GM21619 (cell line): ENCODE measurements around the gene NGB.
"Not testable (repeated sequence)": the region's sequence is repeated elsewhere in the genome, so short reads cannot be mapped to it uniquely, and the experiment has no call there.

Experiments used
- ATAC-seq: cut with Tn5 transposase; IDR thresholded peaks from one replicate; pipeline ENCODE4 v1.9.1; 2021; ENCODE audit not compliant: unreplicated experiment

The NGB gene

DNA sequence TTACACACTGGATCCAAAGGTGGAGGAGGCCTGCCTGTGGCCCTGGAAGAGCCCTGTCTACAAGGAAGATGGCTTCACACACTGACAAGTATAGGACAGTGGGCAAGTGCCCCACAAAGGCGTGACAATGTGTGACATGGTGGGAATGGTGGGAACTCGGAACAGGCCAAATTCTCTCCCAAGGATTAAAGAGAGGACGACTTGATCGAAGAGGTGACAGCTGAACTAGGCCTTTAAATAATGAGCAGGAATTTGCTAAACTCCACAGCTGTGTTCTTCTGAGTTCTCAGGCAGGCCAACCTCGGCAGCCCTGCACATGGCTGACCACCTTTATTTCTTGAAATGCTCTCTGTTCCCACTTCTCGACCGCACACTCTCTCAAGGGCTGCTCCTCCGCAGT lies 25.9 kb upstream of the NGB start:
- no peak for ATAC-seq

DNA sequence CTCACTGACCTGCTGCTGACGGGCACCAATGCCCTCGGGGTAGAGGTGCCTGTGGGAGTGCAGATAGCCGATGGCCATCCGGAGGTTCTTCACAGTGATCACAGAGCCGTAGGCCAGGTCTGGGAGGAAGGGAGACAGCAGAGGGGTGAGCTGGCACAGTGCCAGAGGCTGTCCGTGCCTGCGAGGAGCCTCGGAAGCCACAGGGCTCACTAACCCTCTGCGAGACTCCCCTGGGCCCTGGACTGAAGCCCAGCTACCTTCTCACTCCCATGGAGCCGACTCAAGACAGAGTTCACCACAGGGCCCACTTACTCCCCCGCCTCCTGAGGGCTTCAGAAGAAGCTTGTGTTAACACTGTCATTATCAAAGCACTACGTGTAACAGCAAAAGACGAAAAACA lies 25.1 kb upstream of the NGB start:
- no peak for ATAC-seq

DNA sequence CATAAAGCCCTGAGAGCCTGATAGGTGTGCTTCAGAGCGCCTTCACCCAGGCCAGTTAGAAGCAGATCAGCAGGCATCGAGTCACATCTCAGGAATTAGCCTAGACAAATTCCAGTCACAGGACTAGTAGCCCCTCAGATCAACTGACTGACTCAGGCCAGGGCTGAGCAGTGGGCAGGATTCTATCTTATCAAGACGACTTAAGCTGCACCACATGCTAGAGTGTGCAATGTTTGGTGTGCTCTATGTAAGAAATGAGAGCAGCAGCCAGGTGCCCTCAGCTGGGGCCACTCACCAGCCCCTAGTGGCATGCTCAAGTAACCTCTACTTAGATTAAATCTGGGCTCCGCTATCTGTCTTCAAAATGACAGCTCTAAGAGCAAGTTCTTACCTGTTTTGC lies 19.7 kb upstream of the NGB start:
- no peak for ATAC-seq

DNA sequence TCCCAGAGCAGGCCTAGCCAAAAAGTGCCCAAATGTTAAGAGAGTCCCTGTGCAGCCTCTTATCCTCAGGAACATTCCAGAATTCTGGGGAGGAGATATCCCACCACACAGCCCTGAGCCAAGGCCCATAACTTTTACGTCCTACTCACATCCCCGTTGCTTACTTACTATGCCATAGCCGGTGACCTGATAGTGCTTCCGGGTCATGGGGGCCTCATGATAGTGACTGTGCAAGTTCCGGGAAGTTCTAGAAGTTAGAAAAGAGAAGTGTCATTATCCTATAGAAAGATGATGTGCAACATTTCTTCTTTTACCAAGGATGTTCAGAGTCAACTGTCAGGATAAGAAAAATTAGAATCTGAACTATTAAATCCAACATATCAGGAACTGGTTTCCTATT lies 15.6 kb upstream of the NGB start:
- ATAC-seq: no peak

DNA sequence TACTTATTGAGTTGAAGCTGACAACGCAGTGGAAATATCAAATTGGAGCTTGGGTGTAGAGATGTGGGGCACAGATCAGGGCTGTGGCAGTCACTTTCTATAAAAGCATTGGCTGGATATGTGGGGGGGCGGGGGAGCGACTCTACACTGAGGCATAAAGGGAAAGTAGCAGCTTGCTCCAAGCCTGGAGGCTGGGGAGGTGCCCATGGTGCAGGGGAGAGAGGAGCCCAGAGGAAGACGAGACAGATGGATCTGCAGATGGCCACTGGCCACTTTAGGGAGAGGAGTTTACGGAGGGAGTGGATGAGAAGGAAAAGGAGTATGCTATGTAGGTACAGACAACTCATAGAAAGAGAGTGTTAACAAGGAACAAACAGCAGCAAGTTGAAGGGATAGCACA lies 13.5 kb upstream of the NGB start:
- ATAC-seq: no peak

- no peak for ATAC-seq
Measured at GRCh38 chr14:77284066-77284465, 13.1 kb upstream of the NGB start.

DNA sequence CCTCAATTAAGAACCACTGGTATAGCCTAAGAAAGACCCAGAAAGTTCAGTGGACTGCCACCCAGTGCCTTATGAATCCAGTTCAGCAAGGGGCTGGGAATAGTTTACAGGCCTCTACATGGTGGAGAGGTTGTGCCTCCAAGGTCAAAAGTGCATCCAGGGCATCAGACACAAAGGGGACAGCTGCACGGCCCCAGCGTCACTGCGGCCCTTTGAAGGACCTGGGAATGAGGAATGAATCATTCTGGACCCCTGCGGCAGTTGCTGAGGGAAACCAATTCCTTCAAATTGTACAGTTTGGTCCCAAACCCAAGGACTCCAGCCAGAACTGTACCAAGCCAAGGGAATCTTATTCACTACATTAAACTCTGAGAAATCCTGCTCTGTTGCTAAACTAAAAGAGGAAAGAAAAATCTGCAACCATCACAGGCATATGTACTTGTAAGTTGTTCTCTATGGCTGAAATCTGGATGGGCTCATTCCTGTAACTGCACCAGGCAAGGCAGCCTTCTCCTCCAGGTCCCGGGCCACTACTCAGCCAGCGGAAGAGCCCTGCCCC lies 10.9 kb upstream of the NGB start:
- no peak for ATAC-seq

- ATAC-seq: not testable (repeated sequence)
Measured at GRCh38 chr14:77280921-77281320, 9.9 kb upstream of the NGB start.

- ATAC-seq: no peak
Measured at GRCh38 chr14:77279719-77280118, 8.7 kb upstream of the NGB start.

- ATAC-seq: no peak
Measured at GRCh38 chr14:77278461-77279230, 7.6 kb upstream of the NGB start.

DNA sequence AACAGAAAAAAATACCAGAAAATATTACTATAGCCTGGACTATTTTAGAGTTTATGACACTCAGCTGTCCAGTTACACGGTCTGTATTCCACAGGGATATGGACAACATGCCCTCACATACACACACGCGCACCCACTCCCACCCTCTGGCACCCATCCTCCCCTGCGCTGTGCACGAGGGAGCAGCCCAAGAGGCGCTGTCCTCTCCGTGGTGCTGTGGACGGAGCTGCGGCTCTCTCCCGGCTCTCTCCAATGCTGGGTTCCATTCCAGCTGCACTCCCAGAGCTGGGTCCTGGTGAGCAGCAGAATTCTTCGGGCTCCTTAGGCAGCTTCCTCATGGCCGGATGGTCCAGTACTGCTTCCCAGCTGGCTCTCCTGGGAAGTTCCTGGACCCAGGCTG lies 6.0 kb upstream of the NGB start:
- no peak for ATAC-seq

DNA sequence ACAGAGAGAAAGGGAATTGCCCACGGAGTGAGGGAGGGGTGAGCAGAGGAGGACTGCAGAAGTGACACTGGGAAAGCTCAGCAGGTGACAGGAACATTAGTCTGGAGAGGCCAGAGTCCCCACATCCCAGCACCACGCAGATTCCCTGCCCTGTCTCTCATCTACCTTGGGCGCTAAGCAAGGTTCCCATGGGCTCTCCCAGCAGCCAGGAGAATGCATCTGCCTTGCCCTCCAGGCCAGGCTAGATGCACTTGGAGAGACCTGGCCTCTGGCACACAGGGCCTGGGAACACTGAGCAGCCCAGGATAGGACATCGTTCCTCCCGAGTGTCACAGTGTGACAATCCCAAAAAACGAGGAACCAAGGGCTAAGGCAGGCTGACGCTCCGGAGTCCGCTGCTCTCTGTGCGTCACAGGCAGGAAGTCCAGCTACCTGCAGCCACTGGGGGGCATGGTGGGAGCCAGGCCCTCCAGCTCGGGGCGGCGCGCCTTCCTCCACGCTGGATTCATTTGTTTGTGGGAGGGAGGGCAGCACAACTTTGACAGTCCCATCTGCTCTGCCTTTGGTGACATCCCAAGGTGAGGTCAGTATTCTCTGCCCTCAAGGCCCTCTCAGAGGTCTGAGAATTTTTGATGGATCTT lies 5.4 kb upstream of the NGB start:
- no peak for ATAC-seq

- ATAC-seq: no peak
Measured at GRCh38 chr14:77275601-77276017, 4.6 kb upstream of the NGB start.

- no peak for ATAC-seq
Measured at GRCh38 chr14:77275041-77275580, 4.1 kb upstream of the NGB start.

- no peak for ATAC-seq
Measured at GRCh38 chr14:77273796-77274195, 2.8 kb upstream of the NGB start.

- ATAC-seq: no peak
Measured at GRCh38 chr14:77272261-77272660, 1.3 kb upstream of the NGB start.

GRCh38 chr14:77270361-77271112 lies 469 bp downstream of the NGB start:
- ATAC-seq: no peak

DNA sequence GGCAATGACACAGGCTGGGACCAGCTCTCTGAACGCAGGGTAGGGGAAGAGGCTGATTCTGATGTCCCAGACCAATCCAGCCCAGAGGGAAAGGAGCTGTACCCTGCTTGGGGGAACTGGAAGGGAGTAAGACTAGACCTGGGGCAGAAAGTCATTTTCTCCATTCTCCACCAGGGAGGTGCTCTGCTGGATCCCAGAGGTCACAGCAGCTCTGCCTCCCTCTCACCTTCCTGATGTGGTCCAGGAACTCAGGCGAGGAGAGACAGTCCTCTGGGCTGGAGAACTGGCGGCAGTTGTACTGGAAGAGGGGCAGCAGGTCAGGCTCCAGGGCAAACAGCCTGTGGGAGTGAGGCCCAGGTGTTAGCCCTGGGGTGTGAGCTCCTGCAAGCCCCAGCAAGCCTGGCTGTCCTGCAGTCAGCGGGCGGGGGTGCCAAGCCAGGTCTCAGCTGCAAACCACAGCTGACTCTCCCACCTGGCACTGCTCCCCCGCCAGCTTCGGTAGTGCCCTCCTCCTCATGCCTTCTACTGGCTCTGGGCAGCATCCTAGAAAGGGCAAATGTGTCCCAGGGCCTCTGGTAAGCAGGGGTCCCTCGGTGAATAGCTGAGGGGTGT lies 1.9 kb downstream of the NGB start:
- ATAC-seq: no peak

DNA sequence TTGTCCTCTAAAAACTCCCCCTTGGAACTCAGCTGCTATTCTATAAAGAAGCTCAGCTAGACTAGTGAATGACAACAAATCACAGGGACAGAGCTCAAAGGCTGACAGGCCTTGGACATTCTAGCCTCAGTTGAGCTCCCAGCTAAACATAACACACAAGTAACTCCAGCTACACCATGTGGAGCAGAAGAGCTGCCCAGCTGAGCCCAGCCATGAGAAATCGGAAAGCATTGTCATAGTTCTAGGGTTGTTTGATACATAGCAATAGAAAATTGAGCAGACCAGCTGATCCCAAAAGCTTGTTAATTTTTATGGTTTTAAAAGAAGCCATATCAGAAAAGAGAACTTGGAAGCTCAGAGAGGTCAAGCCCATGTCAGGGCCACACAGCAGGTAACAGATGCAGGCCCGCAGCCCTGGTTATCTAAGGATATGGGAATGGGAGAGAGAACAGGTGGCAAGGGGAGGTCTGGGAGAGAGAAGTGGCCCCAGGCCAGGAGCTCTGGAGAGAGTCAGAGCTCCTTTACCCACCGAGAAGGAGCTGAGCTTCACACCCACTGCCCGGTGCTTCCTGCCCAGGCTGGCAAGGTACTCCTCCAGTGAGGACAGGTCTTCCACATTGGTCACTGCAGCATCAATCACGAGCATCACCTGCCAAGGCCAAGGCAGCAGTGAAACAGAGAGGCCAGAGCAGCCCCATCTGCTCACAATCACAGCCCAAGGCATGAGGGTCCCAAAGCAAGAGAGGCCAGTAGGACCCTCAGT lies 2.9 kb downstream of the NGB start:
- no peak for ATAC-seq

DNA sequence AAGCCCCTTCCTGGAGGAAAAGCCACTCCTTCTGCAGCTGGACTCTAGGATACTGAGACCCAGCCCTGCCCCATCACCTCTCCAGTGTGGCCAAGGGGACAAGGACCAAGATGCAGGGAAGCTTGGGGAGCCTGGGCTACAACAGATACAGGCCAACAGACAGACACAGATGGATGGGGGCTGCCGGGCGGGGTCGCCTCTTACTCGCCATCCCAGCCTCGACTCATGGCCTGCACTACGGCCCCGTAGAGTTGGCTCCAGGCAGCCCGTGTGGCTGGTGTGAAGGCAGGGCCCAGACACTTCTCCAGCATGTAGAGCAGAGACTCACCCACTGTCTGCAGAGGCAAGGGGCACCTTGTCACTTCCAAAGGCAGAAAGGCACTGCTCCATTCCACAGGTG lies 4.7 kb downstream of the NGB start:
- ATAC-seq: no peak
